MM.1S (cell line): ENCODE results near the gene UBAC1.

Experiments
- DNase-seq: peaks from one replicate; pipeline ENCODE4 v3.0.0-alpha.2; 2015
- H2AFZ ChIP-seq: fragments of 300-600 bp; sonication (generic); 2 replicates; pipeline ENCODE4 v1.6.0; 2016; ENCODE audit warnings: antibody characterized with exemption, low read length
- H3F3A ChIP-seq: fragments of 300-600 bp; sonication (generic); 2 replicates; pipeline ENCODE4 v1.6.1; 2016; ENCODE audit warnings: mild to moderate bottlenecking, antibody characterized with exemption, low read length, moderate library complexity, mixed read lengths; ENCODE audit not compliant: insufficient read depth
- H3K27ac ChIP-seq: fragments of 300-600 bp; sonication (generic); 2 replicates; pipeline ENCODE4 v1.5.1; 2016; ENCODE audit warnings: mild to moderate bottlenecking, low read length
- H3K27me3 ChIP-seq: fragments of 300-600 bp; sonication (generic); replicated peaks from 2 replicates; pipeline ENCODE4 v1.6.0; 2016; ENCODE audit warnings: low read length; ENCODE audit not compliant: insufficient read depth
- H3K36me3 ChIP-seq: fragments of 300-600 bp; sonication (generic); replicated peaks from 2 replicates; pipeline ENCODE4 v1.6.1; 2016; ENCODE audit warnings: mild to moderate bottlenecking, low read length, mixed read lengths; ENCODE audit not compliant: insufficient read depth
- H3K4me1 ChIP-seq: fragments of 300-600 bp; sonication (generic); 2 replicates; pipeline ENCODE4 v1.6.1; 2016; ENCODE audit warnings: low read length, mixed read lengths
- H3K4me2 ChIP-seq: fragments of 300-600 bp; sonication (generic); 2 replicates; pipeline ENCODE4 v1.6.0; 2016; ENCODE audit warnings: low read depth, low read length
- H3K4me3 ChIP-seq: fragments of 300-600 bp; sonication (generic); 2 replicates; pipeline ENCODE4 v1.5.1; 2016; ENCODE audit warnings: low read length, mixed read lengths
- H3K79me2 ChIP-seq: fragments of 300-600 bp; sonication (generic); 2 replicates; pipeline ENCODE4 v1.6.1; 2016; ENCODE audit warnings: mixed run types, low read length, mixed read lengths
- H3K9ac ChIP-seq: fragments of 300-600 bp; sonication (generic); 2 replicates; pipeline ENCODE4 v1.6.1; 2016; ENCODE audit warnings: low read length, mixed read lengths
- H3K9me2 ChIP-seq: fragments of 300-600 bp; sonication (generic); replicated peaks from 2 replicates; pipeline ENCODE4 v1.6.1; 2016; ENCODE audit warnings: mild to moderate bottlenecking, low read length, mixed read lengths; ENCODE audit not compliant: insufficient read depth
- H3K9me3 ChIP-seq: fragments of 300-600 bp; sonication (generic); replicated peaks from 2 replicates; pipeline ENCODE4 v1.6.1; 2016; ENCODE audit warnings: mild to moderate bottlenecking, low read length, mixed read lengths; ENCODE audit not compliant: insufficient read depth
- H4K20me1 ChIP-seq: fragments of 300-600 bp; sonication (generic); 2 replicates; pipeline ENCODE4 v1.6.1; 2016; ENCODE audit warnings: mild to moderate bottlenecking, low read length, moderate library complexity, mixed read lengths; ENCODE audit not compliant: insufficient read depth
- EZH2 ChIP-seq: fragments of 300-600 bp; sonication (generic); optimal IDR thresholded peaks from 2 replicates; pipeline ENCODE3; 2017; ENCODE audit warnings: low read depth, mild to moderate bottlenecking, antibody characterized with exemption, low read length, mixed read lengths
- EZH2phosphoT487 ChIP-seq: fragments of 300-600 bp; sonication (generic); IDR thresholded peaks from 2 replicates; pipeline ENCODE4 v1.6.1; 2018; ENCODE audit warnings: antibody characterized with exemption, low read length
- TF ChIP-seq, protein P1 (sequence below): fragments of 300-600 bp; sonication (generic); IDR thresholded peaks from 2 replicates; pipeline ENCODE4 v1.5.1; 2016; ENCODE audit warnings: antibody characterized with exemption, low read length, mixed read lengths

UBAC1 gene

DNA sequence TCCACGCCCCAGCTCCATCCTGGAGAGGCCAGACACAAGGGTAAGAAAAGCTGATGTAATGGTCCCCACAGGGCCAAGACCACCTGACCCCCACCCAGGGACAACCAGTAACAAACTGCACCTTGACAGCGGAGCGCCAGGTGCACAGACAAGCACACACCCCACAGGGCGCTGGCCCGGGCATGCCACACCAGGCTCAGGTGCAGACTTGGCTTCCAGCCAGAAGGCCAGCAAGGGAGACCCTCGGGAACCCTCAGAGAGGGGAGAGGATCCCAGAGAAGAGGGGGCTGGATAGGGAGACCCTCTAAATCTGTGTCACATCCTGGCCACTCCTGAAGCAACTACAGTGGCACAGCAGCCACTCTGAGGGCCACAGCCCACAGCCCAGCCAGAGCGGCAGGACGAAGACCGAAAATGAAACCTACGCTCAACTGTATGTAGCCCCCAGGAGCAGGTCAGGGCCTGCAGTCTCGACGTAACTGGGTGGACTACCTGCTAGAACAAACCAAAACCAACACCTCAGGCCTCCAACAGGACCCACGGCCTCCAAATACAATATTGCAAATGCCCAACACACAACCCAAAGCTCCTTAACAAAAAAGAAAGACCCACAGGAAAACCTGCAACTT lies 72.3 kb downstream of the UBAC1 start:
- Histone ChIP-seq H3K4me3 (no peak overlapping the region), H3K27ac (no peak overlapping the region), H3K4me2 (no peak overlapping the region), H3K9me3 (no peaks in the 10 kb centered on the region), H3F3A (no peaks in the 10 kb centered on the region), H3K36me3 (no peaks in the 10 kb centered on the region), H3K79me2 (peaks cover 90% of the 10 kb centered on the region), H2AFZ (no peak overlapping the region), H3K27me3 (no peaks in the 10 kb centered on the region), H3K9ac (no peak overlapping the region), H3K9me2 (no peaks in the 10 kb centered on the region), H4K20me1 (0 out of 2 replicates have a peak, but pooled peaks cover 3% of the 10 kb centered on the region), H3K4me1 (no peaks in the 10 kb centered on the region)
- DNase-seq, result no peak
- TF ChIP-seq, protein P1, sequence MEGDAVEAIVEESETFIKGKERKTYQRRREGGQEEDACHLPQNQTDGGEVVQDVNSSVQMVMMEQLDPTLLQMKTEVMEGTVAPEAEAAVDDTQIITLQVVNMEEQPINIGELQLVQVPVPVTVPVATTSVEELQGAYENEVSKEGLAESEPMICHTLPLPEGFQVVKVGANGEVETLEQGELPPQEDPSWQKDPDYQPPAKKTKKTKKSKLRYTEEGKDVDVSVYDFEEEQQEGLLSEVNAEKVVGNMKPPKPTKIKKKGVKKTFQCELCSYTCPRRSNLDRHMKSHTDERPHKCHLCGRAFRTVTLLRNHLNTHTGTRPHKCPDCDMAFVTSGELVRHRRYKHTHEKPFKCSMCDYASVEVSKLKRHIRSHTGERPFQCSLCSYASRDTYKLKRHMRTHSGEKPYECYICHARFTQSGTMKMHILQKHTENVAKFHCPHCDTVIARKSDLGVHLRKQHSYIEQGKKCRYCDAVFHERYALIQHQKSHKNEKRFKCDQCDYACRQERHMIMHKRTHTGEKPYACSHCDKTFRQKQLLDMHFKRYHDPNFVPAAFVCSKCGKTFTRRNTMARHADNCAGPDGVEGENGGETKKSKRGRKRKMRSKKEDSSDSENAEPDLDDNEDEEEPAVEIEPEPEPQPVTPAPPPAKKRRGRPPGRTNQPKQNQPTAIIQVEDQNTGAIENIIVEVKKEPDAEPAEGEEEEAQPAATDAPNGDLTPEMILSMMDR, result no peak
- TF ChIP-seq EZH2 (no peak), EZH2phosphoT487 (no peak)

DNA sequence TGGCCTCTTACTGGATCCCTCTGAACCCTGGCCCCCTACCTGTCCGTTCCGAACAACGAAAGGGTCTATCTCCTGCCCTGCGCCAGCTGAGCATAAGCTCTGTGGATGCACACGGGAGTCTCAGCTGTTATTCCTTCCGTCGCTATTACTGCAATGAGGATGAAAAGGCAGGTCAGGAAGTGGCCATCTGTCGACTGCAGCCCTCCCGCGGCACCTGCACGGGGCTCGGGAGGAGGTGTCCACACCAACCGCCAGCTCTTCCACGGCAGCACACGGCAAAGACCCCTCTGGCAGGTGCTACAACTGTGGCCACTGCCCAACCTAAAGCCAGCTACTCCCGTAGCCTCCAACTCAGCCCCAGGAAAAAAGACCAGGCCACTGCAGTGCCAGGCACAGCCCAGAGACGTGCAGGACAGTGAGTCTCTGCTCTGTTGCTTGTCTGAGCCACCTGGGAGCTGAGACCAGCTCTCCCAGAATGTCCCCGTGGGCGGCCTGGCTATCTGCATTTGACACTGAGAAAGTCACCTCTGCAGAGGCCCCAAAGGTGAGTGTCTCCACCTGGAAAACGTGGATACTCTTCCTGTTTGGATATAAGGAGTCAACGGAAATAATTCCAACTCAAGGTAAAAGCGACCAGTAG lies 72.9 kb downstream of the UBAC1 start:
- H4K20me1 ChIP-seq, result 0 out of 2 replicates have a peak, but pooled peaks cover 3% of the 10 kb centered on the region
- H3K4me2 ChIP-seq, result no peak overlapping the region
- DNase-seq, result no peak
- TF ChIP-seq, protein P1, result no peak
- no peak for TF ChIP-seq EZH2
- no peak for TF ChIP-seq EZH2phosphoT487
- H3K36me3 ChIP-seq, result no peaks in the 10 kb centered on the region
- no peak overlapping the region for H3K4me3 ChIP-seq
- H3K27me3 ChIP-seq, result no peaks in the 10 kb centered on the region
- H3K4me1 ChIP-seq, result no peaks in the 10 kb centered on the region
- H3K79me2 ChIP-seq, result peaks cover 89% of the 10 kb centered on the region
- no peaks in the 10 kb centered on the region for H3F3A ChIP-seq
- H2AFZ ChIP-seq, result no peak overlapping the region
- H3K9me2 ChIP-seq, result no peaks in the 10 kb centered on the region
- H3K27ac ChIP-seq, result no peak overlapping the region
- no peak overlapping the region for H3K9ac ChIP-seq
- H3K9me3 ChIP-seq, result no peaks in the 10 kb centered on the region

DNA sequence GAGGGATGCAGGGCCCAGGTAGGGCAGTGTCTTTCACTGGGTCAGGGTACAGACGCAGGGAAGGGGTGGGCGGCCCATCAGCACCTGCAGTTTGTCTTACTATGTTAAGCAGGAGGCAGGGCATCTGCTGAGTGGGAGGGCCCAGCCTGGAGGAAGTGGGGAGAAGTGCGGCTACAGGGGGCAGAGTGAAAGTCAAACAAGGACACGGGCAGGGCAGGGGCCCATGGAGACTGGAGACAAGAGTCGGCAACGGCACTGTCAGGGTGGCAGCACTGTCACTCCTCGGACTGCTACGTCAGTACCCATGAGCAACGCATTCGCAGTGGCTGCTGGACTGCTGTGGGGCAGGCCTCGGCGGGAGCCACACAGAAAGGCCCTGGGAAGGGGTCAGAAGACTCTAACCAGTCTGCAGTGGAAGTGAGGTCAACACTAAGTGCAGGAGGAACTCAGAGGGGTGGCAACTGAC lies 73.6 kb downstream of the UBAC1 start:
- Histone ChIP-seq H3K36me3 (no peaks in the 10 kb centered on the region), H3K9me2 (no peaks in the 10 kb centered on the region), H3K27ac (no peak overlapping the region), H3K9ac (no peak overlapping the region), H3K4me2 (no peak overlapping the region), H4K20me1 (0 out of 2 replicates have a peak, but pooled peaks cover 3% of the 10 kb centered on the region), H3K4me3 (no peak overlapping the region), H3K79me2 (peaks cover 85% of the 10 kb centered on the region), H3K4me1 (no peaks in the 10 kb centered on the region), H3F3A (no peaks in the 10 kb centered on the region), H3K9me3 (no peaks in the 10 kb centered on the region), H3K27me3 (no peaks in the 10 kb centered on the region), H2AFZ (no peak overlapping the region)
- no peak for TF ChIP-seq EZH2phosphoT487
- TF ChIP-seq, protein P1, result no peak
- no peak for TF ChIP-seq EZH2
- no peak for DNase-seq
